ENCODE data around the gene NXPE4.
"Not testable (repeated sequence)": the region's sequence is repeated elsewhere in the genome, so short reads cannot be mapped to it uniquely, and the experiment has no call there.

GRCh38 chr11:114613094-114613493 is 17.5 kb upstream of the NXPE4 start:
- TF ChIP-seq CTCF (conservative IDR thresholded peaks at IDR 0.05 in 1 of 2, IDR thresholded peaks at IDR 0.05 in 1 of 2; ENCODE audit: extremely low read depth in 1 of 2, insufficient read depth in 1 of 2, low read depth in 1 of 2, low read length in 2 of 2); EZH2 (IDR thresholded peaks at IDR 0.05; ENCODE audit: borderline replicate concordance, low read length): not testable (repeated sequence)
